Liver (tissue), 9 donors: ENCODE measurements around the gene SIPA1L3. TPM values are rescaled to one million over a fixed set of nuclear protein-coding genes. Genes with fewer than 3 reads are reported as not detected.

Source experiments
- DNase-seq: peaks from one replicate; pipeline ENCODE4 v3.0.0-alpha.2; 2017; ENCODE audit warnings: low spot score
- H3K27ac ChIP-seq, 2 donors: one replicate each; pipeline ENCODE4 v1.7.0; 2013; ENCODE audit warnings: inconsistent platforms in 2 of 2, low read length in 2 of 2, control low read depth in 1 of 2, low read depth in 1 of 2, mild to moderate bottlenecking in 1 of 2
- H3K27me3 ChIP-seq, 4 donors: one replicate each; pipeline versions ENCODE4 v1.6.1 to v1.7.0; 2013; ENCODE audit warnings: low read length in 3 of 4, inconsistent platforms in 1 of 4, mild to moderate bottlenecking in 1 of 4, moderate library complexity in 1 of 4; ENCODE audit not compliant: control insufficient read depth in 4 of 4, insufficient read depth in 4 of 4
- H3K36me3 ChIP-seq, 4 donors: one replicate each; pipeline versions ENCODE4 v1.6.1 to v1.7.0; 2013; ENCODE audit warnings: low read length in 3 of 4, mild to moderate bottlenecking in 3 of 4, low read depth in 1 of 4, moderate library complexity in 1 of 4; ENCODE audit not compliant: control insufficient read depth in 4 of 4, insufficient read depth in 3 of 4
- H3K4me1 ChIP-seq, 4 donors: one replicate each; pipeline versions ENCODE4 v1.6.1 to v1.7.0; 2013; ENCODE audit warnings: low read length in 3 of 4, mild to moderate bottlenecking in 3 of 4, moderate library complexity in 1 of 4; ENCODE audit not compliant: control insufficient read depth in 4 of 4, insufficient read depth in 4 of 4
- H3K4me3 ChIP-seq, 3 donors: one replicate each; pipeline versions ENCODE4 v1.6.1 to v1.7.0; 2013; ENCODE audit warnings: low read length in 3 of 3, control low read depth in 1 of 3, low read depth in 1 of 3, mild to moderate bottlenecking in 1 of 3
- H3K9ac ChIP-seq, 2 donors: one replicate each; pipeline ENCODE4 v1.7.0; 2013; ENCODE audit warnings: low read length in 2 of 2, mild to moderate bottlenecking in 2 of 2, moderate library complexity in 2 of 2, control low read depth in 1 of 2, low read depth in 1 of 2
- H3K9me3 ChIP-seq, 4 donors: one replicate each; pipeline versions ENCODE4 v1.6.1 to v1.7.0; 2013; ENCODE audit warnings: low read length in 3 of 4; ENCODE audit not compliant: control insufficient read depth in 4 of 4
- CTCF ChIP-seq: fragments of 150-350 bp; IDR thresholded peaks from 2 replicates; pipeline ENCODE4 v1.5.1; 2017; ENCODE audit warnings: improper control_type of control experiment, low read depth, low read length; ENCODE audit not compliant: missing input control
- EGR1 ChIP-seq, 2 donors: IDR thresholded peaks; 2 replicates each; pipeline ENCODE4 v1.6.1; 2016 to 2018; ENCODE audit warnings: antibody characterized with exemption in 2 of 2, low read depth in 2 of 2
- FOXA1 ChIP-seq: IDR thresholded peaks from 2 replicates; pipeline ENCODE4 v1.6.1; 2016; ENCODE audit warnings: antibody characterized with exemption
- GABPA ChIP-seq, 2 donors: IDR thresholded peaks in 1 of 2; conservative IDR thresholded peaks in 1 of 2; 2 replicates each; pipeline ENCODE4 v1.6.1; 2016; ENCODE audit warnings: antibody characterized with exemption in 2 of 2, mild to moderate bottlenecking in 1 of 2, moderate library complexity in 1 of 2
- JUND ChIP-seq, 2 donors: IDR thresholded peaks; 2 replicates each; pipeline ENCODE4 v1.6.1; 2016; ENCODE audit warnings: antibody characterized with exemption in 2 of 2
- NR2F2 ChIP-seq: IDR thresholded peaks from 2 replicates; pipeline ENCODE4 v1.6.1; 2016; ENCODE audit warnings: antibody characterized with exemption
- REST ChIP-seq: IDR thresholded peaks from 2 replicates; pipeline ENCODE4 v1.6.1; 2016; ENCODE audit warnings: antibody characterized with exemption, mild to moderate bottlenecking
- RXRA ChIP-seq, 2 donors: IDR thresholded peaks; 2 replicates each; pipeline ENCODE4 v1.6.1; 2017 to 2018; ENCODE audit warnings: antibody characterized with exemption in 2 of 2, mild to moderate bottlenecking in 1 of 2
- TAF1 ChIP-seq: conservative IDR thresholded peaks from 2 replicates; pipeline ENCODE4 v1.6.1; 2016; ENCODE audit warnings: antibody characterized with exemption, mild to moderate bottlenecking
- YY1 ChIP-seq: IDR thresholded peaks from 2 replicates; pipeline ENCODE4 v1.6.1; 2016; ENCODE audit warnings: antibody characterized with exemption, mild to moderate bottlenecking
- WGBS: extraction: QIAGEN DNeasy Blood & Tissue Kit; methylation state at CpG from one replicate; pipeline ENCODE4 v1.1.7; 2013; 5-methylcytosine and 5-hydroxymethylcytosine counted together
- polyA plus RNA-seq, 2 donors: library from polyadenylated mRNA; stranded (reverse) in 1 of 2; unstranded in 1 of 2; fragments of 200-250 nt in 1 of 2; fragments of >200 nt in 1 of 2; fragmentation: Nextera tagmentation in 1 of 2; extraction: Ambion mirVana in 1 of 2; gene quantifications; one replicate each; pipeline versions ENCODE4 v1.2.1 to v1.2.3, GENCODE V29; 2013 to 2015
- total RNA-seq, 2 donors: library from RNA; depleted of rRNA; stranded (reverse); fragments of >200 nt; gene quantifications; one replicate each; pipeline ENCODE4 v1.2.3, GENCODE V29; 2014
- TF ChIP-seq, protein P1 (sequence below): IDR thresholded peaks from 2 replicates; pipeline ENCODE4 v1.6.1; 2016; ENCODE audit warnings: antibody characterized with exemption
- TF ChIP-seq, protein P2 (sequence below): IDR thresholded peaks from 2 replicates; pipeline ENCODE4 v1.6.1; 2016; ENCODE audit warnings: antibody characterized with exemption
- donor health status: healthy.
- donor health status: healthy.
- donor health status: healthy.
- donor health status: healthy.
- donor health status: healthy.

Gene SIPA1L3
- total and polyA plus RNA-seq, 4 donors, result 2.4 to 10.0 (median 4.4) TPM

- TF ChIP-seq CTCF, result no peak
- TF ChIP-seq YY1, result no peak
- no peak for TF ChIP-seq FOXA1
- TF ChIP-seq GABPA (IDR thresholded peaks at IDR 0.05 in 1 of 2, conservative IDR thresholded peaks at IDR 0.05 in 1 of 2), result no peak
- no peak for TF ChIP-seq JUND (IDR thresholded peaks at IDR 0.05)
Measured at GRCh38 chr19:38049105-38049649, 142.2 kb downstream of the SIPA1L3 start (continued).

GRCh38 chr19:38055010-38055409 lies 148.0 kb downstream of the SIPA1L3 start:
- peaks cover 0 to 2% (median 0%) of the 10 kb centered on the region in 4 donors for H3K36me3 ChIP-seq
- DNase-seq, result no peak
- no peaks in the 10 kb centered on the region for H3K9me3 ChIP-seq
- TF ChIP-seq NR2F2 (no peak), CTCF (no peak), GABPA (IDR thresholded peaks at IDR 0.05 in 1 of 2, conservative IDR thresholded peaks at IDR 0.05 in 1 of 2) (no peak), EGR1 (IDR thresholded peaks at IDR 0.05; ENCODE audit: low read depth in 2 of 2) (no peak), JUND (IDR thresholded peaks at IDR 0.05) (no peak), YY1 (no peak), FOXA1 (no peak), TAF1 (no peak), RXRA (IDR thresholded peaks at IDR 0.05) (no peak), REST (no peak)
- TF ChIP-seq, protein P1, sequence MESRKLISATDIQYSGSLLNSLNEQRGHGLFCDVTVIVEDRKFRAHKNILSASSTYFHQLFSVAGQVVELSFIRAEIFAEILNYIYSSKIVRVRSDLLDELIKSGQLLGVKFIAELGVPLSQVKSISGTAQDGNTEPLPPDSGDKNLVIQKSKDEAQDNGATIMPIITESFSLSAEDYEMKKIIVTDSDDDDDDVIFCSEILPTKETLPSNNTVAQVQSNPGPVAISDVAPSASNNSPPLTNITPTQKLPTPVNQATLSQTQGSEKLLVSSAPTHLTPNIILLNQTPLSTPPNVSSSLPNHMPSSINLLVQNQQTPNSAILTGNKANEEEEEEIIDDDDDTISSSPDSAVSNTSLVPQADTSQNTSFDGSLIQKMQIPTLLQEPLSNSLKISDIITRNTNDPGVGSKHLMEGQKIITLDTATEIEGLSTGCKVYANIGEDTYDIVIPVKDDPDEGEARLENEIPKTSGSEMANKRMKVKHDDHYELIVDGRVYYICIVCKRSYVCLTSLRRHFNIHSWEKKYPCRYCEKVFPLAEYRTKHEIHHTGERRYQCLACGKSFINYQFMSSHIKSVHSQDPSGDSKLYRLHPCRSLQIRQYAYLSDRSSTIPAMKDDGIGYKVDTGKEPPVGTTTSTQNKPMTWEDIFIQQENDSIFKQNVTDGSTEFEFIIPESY, result no peak
- TF ChIP-seq, protein P2, sequence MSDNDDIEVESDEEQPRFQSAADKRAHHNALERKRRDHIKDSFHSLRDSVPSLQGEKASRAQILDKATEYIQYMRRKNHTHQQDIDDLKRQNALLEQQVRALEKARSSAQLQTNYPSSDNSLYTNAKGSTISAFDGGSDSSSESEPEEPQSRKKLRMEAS, result no peak
- H3K4me3 ChIP-seq, result no peak overlapping the region
- no peaks in the 10 kb centered on the region for H3K27me3 ChIP-seq
- no peak overlapping the region for H3K27ac ChIP-seq
- no peak overlapping the region for H3K9ac ChIP-seq
- H3K4me1 ChIP-seq, result peaks cover 0 to 4% (median 2%) of the 10 kb centered on the region in 4 donors
- WGBS, result 77% methylated on average over 9 of the region's 9 CpGs
